NCI-H2171 (cell line): Measurements from ENCODE around the gene F5.

ENCODE experiments used
- DNase-seq: peaks from one replicate; lab custom pipeline; 2025; lab: John Stamatoyannopoulos, UW

Gene F5

GRCh38 chr1:169586395-169587255 is at the start of gene F5:
Gene F5 (minus strand): TSS chr1:169586481. CDS start chr1:169586386, 95 bp downstream.
- DNase-seq = no peak

- no peak for DNase-seq
Measured at GRCh38 chr1:169634877-169635276, 48.6 kb upstream of the F5 start.

- no peak for DNase-seq
Measured at GRCh38 chr1:169634145-169634544, 47.9 kb upstream of the F5 start.

- no peak for DNase-seq
Measured at GRCh38 chr1:169631249-169631648, 45.0 kb upstream of the F5 start.

GRCh38 chr1:169630006-169630405 is 43.7 kb upstream of the F5 start, which contains the start of gene SELP:
Gene SELP (minus strand): TSS chr1:169630124. CDS start chr1:169630074, 50 bp downstream.
- DNase-seq = no peak

GRCh38 chr1:169624912-169625311 is 38.6 kb upstream of the F5 start:
- DNase-seq = no peak

GRCh38 chr1:169624122-169624521 is 37.8 kb upstream of the F5 start:
- no peak for DNase-seq

GRCh38 chr1:169623132-169623926 is 37.0 kb upstream of the F5 start:
- DNase-seq = no peak

- DNase-seq = no peak
Measured at GRCh38 chr1:169620565-169620964, 34.3 kb upstream of the F5 start.

- no peak for DNase-seq
Measured at GRCh38 chr1:169618367-169618766, 32.1 kb upstream of the F5 start.

- DNase-seq = no peak
Measured at GRCh38 chr1:169615803-169616202, 29.5 kb upstream of the F5 start.

- DNase-seq = no peak
Measured at GRCh38 chr1:169610858-169611257, 24.6 kb upstream of the F5 start.

- no peak for DNase-seq
Measured at GRCh38 chr1:169610108-169610507, 23.8 kb upstream of the F5 start.

GRCh38 chr1:169608226-169608625 is 21.9 kb upstream of the F5 start:
- no peak for DNase-seq

- DNase-seq = no peak
Measured at GRCh38 chr1:169604781-169605560, 18.7 kb upstream of the F5 start.

- DNase-seq = no peak
Measured at GRCh38 chr1:169601096-169601881, 15.0 kb upstream of the F5 start.

- no peak for DNase-seq
Measured at GRCh38 chr1:169595764-169596711, 9.8 kb upstream of the F5 start.

- DNase-seq = no peak
Measured at GRCh38 chr1:169594391-169594790, 8.1 kb upstream of the F5 start.

- DNase-seq = no peak
Measured at GRCh38 chr1:169590932-169591331, 4.7 kb upstream of the F5 start.

- no peak for DNase-seq
Measured at GRCh38 chr1:169588785-169589485, 2.7 kb upstream of the F5 start.
